H9 (cell line): ENCODE results near the gene VAV3. TPM values are rescaled to one million over a fixed set of nuclear protein-coding genes. Genes with fewer than 3 reads are reported as not detected.

Experiments used
- DNase-seq: peaks from one replicate; pipeline ENCODE4 v3.0.0-alpha.2; 2017
- H2AFZ ChIP-seq: one replicate; pipeline ENCODE4 v1.6.1; 2013; ENCODE audit warnings: mild to moderate bottlenecking, low read length, control low read depth, moderate library complexity
- H2AK5ac ChIP-seq: 2 replicates; pipeline ENCODE4 v1.6.1; 2013; ENCODE audit warnings: low read length, control low read depth, mixed read lengths; ENCODE audit not compliant: insufficient read length
- H2BK120ac ChIP-seq: one replicate; pipeline ENCODE4 v1.6.1; 2013; ENCODE audit warnings: low read depth, mild to moderate bottlenecking, low read length, control low read depth, inconsistent platforms; ENCODE audit not compliant: poor library complexity, severe bottlenecking
- H2BK12ac ChIP-seq: 2 replicates; pipeline ENCODE4 v1.6.1; 2013; ENCODE audit warnings: low read length, control low read depth, mixed read lengths, low read depth; ENCODE audit not compliant: insufficient read length
- H2BK15ac ChIP-seq: 2 replicates; pipeline ENCODE4 v1.6.1; 2013; ENCODE audit warnings: low read depth, low read length, control low read depth
- H2BK20ac ChIP-seq: one replicate; pipeline ENCODE4 v1.6.1; 2013; ENCODE audit warnings: low read depth, mild to moderate bottlenecking, low read length, control low read depth, inconsistent platforms; ENCODE audit not compliant: poor library complexity, severe bottlenecking
- H2BK5ac ChIP-seq: 2 replicates; pipeline ENCODE4 v1.6.1; 2013; ENCODE audit warnings: low read length, control low read depth, mixed read lengths; ENCODE audit not compliant: insufficient read length
- H3K14ac ChIP-seq: 2 replicates; pipeline ENCODE4 v1.6.1; 2013; ENCODE audit warnings: low read length, control low read depth; ENCODE audit not compliant: insufficient read depth
- H3K18ac ChIP-seq: 2 replicates; pipeline ENCODE4 v1.6.1; 2013; ENCODE audit warnings: low read depth, mild to moderate bottlenecking, mixed read lengths, low read length, control low read depth; ENCODE audit not compliant: insufficient read length
- H3K23ac ChIP-seq: 2 replicates; pipeline ENCODE4 v1.6.1; 2013; ENCODE audit warnings: low read length, control low read depth, mixed read lengths, low read depth; ENCODE audit not compliant: insufficient read length
- H3K23me2 ChIP-seq: 2 replicates; pipeline ENCODE4 v1.6.1; 2013; ENCODE audit warnings: low read depth, mild to moderate bottlenecking, mixed read lengths, low read length, control low read depth; ENCODE audit not compliant: insufficient read length, poor library complexity, severe bottlenecking
- H3K27ac ChIP-seq: 2 replicates; pipeline ENCODE4 v1.5.1; 2013; ENCODE audit warnings: low read length, control low read depth, mixed read lengths, low read depth; ENCODE audit not compliant: insufficient read length
- H3K27me3 ChIP-seq: 2 replicates; pipeline ENCODE4 v1.6.1; 2013; ENCODE audit warnings: low read length, control low read depth, inconsistent platforms; ENCODE audit not compliant: insufficient read depth
- H3K4ac ChIP-seq: 2 replicates; pipeline ENCODE4 v1.6.1; 2013; ENCODE audit warnings: low read depth, mild to moderate bottlenecking, control low read depth, inconsistent platforms, low read length, moderate library complexity
- H3K4me1 ChIP-seq: 2 replicates; pipeline ENCODE4 v1.6.1; 2013; ENCODE audit warnings: low read length, control low read depth, inconsistent platforms; ENCODE audit not compliant: insufficient read depth
- H3K4me2 ChIP-seq: 2 replicates; pipeline ENCODE4 v1.6.1; 2013; ENCODE audit warnings: low read length, control low read depth, mixed read lengths; ENCODE audit not compliant: insufficient read length, insufficient read depth
- H3K56ac ChIP-seq: 2 replicates; pipeline ENCODE4 v1.6.1; 2013; ENCODE audit warnings: low read depth, mild to moderate bottlenecking, mixed read lengths, low read length, control low read depth; ENCODE audit not compliant: insufficient read length
- H3K79me1 ChIP-seq: 2 replicates; pipeline ENCODE4 v1.6.1; 2013; ENCODE audit warnings: low read depth, mild to moderate bottlenecking, moderate library complexity, low read length, control low read depth, inconsistent platforms; ENCODE audit not compliant: insufficient read depth, poor library complexity, severe bottlenecking
- H3K79me2 ChIP-seq: 2 replicates; pipeline ENCODE4 v1.6.1; 2013; ENCODE audit warnings: low read length, control low read depth, inconsistent platforms; ENCODE audit not compliant: insufficient read depth
- H3K9ac ChIP-seq: 2 replicates; pipeline ENCODE4 v1.6.1; 2013; ENCODE audit warnings: low read length, control low read depth, mixed read lengths; ENCODE audit not compliant: insufficient read length; ENCODE audit errors: extremely low read depth
- H3K9me3 ChIP-seq: one replicate; pipeline ENCODE4 v1.6.1; 2013; ENCODE audit warnings: low read depth, low read length, inconsistent platforms; ENCODE audit not compliant: control insufficient read depth
- H3T11ph ChIP-seq: one replicate; pipeline ENCODE4 v1.6.1; 2013; ENCODE audit warnings: mild to moderate bottlenecking, low read length, control low read depth, inconsistent platforms
- H4K20me1 ChIP-seq: one replicate; pipeline ENCODE4 v1.6.1; 2013; ENCODE audit not compliant: control insufficient read depth, insufficient read length, insufficient read depth
- H4K5ac ChIP-seq: 2 replicates; pipeline ENCODE4 v1.6.1; 2013; ENCODE audit warnings: low read depth, mild to moderate bottlenecking, mixed read lengths, low read length, control low read depth; ENCODE audit not compliant: insufficient read length
- H4K8ac ChIP-seq: replicated peaks from 2 replicates; pipeline ENCODE4 v1.6.1; 2013; ENCODE audit warnings: low read length, control low read depth, mixed read lengths, low read depth; ENCODE audit not compliant: insufficient read length
- H4K91ac ChIP-seq: 2 replicates; pipeline ENCODE4 v1.6.1; 2013; ENCODE audit warnings: low read depth, mild to moderate bottlenecking, moderate library complexity, mixed read lengths, low read length, control low read depth; ENCODE audit not compliant: insufficient read length
- H3K27ac Mint-ChIP-seq, 3 experiments: 2 replicates in 2 of 3; 3 replicates in 1 of 3; pipeline ENCODE4 v1.8.0; 2020 to 2021; ENCODE audit warnings: mixed read lengths in 3 of 3, mild to moderate bottlenecking in 1 of 3, moderate library complexity in 1 of 3
- H3K27me3 Mint-ChIP-seq: 2 replicates; pipeline ENCODE4 v1.8.0; 2021; ENCODE audit warnings: low read depth, mild to moderate bottlenecking, moderate library complexity, mixed read lengths
- H3K36me3 Mint-ChIP-seq, 3 experiments: 2 replicates in 2 of 3; 3 replicates in 1 of 3; pipeline ENCODE4 v1.8.0; 2020 to 2021; ENCODE audit warnings: low read depth in 3 of 3, mixed read lengths in 3 of 3; ENCODE audit not compliant: insufficient read depth in 1 of 3
- H3K4me1 Mint-ChIP-seq, 2 experiments: 2 replicates each; pipeline ENCODE4 v1.8.0; 2020; ENCODE audit warnings: mixed read lengths in 2 of 2
- H3K4me3 Mint-ChIP-seq, 2 experiments: 2 replicates in 1 of 2; 3 replicates in 1 of 2; pipeline ENCODE4 v1.8.0; 2020 to 2021; ENCODE audit warnings: mild to moderate bottlenecking in 2 of 2, mixed read lengths in 2 of 2, moderate library complexity in 1 of 2
- H3K9me3 Mint-ChIP-seq, 2 experiments: 2 replicates in 1 of 2; 3 replicates in 1 of 2; pipeline ENCODE4 v1.8.0; 2020; ENCODE audit warnings: mild to moderate bottlenecking in 2 of 2, mixed read lengths in 2 of 2, moderate library complexity in 1 of 2
- WGBS: extraction: QIAGEN DNeasy Blood & Tissue Kit; methylation state at CpG from one replicate; pipeline ENCODE4 v1.1.7; 2013; ENCODE audit warnings: missing lambda C conversion rate, low lambda C conversion rate, mixed read lengths; ENCODE audit not compliant: insufficient read length; ENCODE audit errors: extremely low coverage; 5-methylcytosine and 5-hydroxymethylcytosine counted together
- total RNA-seq: library from RNA; stranded (reverse); gene quantifications from 2 replicates; pipeline ENCODE4 v1.2.1, GENCODE V29; 2021
- TF ChIP-seq, protein P1 (sequence below): fragments of 200-600 bp; sonication (generic); conservative IDR thresholded peaks from 3 replicates; pipeline ENCODE4 v1.8.0; 2021; ENCODE audit warnings: antibody characterized with exemption, mild to moderate bottlenecking

Gene VAV3
- total RNA-seq, 1 experiment from 2014 or later: 5.1 TPM

DNA sequence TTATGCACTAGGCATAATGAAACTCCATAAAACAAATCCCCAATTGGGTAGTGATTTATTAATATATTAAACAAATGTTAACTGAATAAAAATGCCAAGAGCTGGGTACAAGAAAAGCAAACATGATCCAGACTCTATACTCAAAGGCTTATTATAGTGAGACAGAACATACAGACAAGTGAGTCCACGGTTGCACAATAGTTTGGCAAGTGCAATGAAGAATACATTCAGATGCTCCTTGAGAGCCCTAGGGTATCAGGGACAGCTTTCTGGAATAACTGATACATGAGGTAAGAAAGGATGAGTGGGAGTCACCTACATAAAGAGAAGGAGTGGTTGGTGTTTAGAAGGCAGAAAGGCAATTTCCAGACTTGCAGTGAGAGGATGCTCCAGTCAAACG, 85.1 kb downstream of the VAV3 start:
- H2AFZ ChIP-seq: no peak overlapping the region
- no peak overlapping the region for H2BK120ac ChIP-seq
- H3K79me2 ChIP-seq: no peaks in the 10 kb centered on the region
- H2BK20ac ChIP-seq: no peak overlapping the region
- Mint-ChIP-seq H3K27me3 (no peaks in the 10 kb centered on the region), H3K4me3 (no peak overlapping the region), H3K36me3 (no peaks in the 10 kb centered on the region), H3K9me3 (no peaks in the 10 kb centered on the region), H3K4me1 (peaks cover 23 to 25% of the 10 kb centered on the region in 2 experiments), H3K27ac (no peak overlapping the region; a peak in 1 of 7 replicates)
- H4K5ac ChIP-seq: no peak overlapping the region
- H3K27me3 ChIP-seq: no peaks in the 10 kb centered on the region
- H3K23me2 ChIP-seq: no peaks in the 10 kb centered on the region
- no peak overlapping the region for H3K9ac ChIP-seq
- H3K79me1 ChIP-seq: no peaks in the 10 kb centered on the region
- H4K8ac ChIP-seq: no peak overlapping the region
- H4K91ac ChIP-seq: no peak overlapping the region
- no peak overlapping the region for H3T11ph ChIP-seq
- no peak overlapping the region for H3K4ac ChIP-seq
- H3K18ac ChIP-seq: no peak overlapping the region
- H3K23ac ChIP-seq: no peak overlapping the region
- H2BK5ac ChIP-seq: no peak overlapping the region
- TF ChIP-seq, protein P1, sequence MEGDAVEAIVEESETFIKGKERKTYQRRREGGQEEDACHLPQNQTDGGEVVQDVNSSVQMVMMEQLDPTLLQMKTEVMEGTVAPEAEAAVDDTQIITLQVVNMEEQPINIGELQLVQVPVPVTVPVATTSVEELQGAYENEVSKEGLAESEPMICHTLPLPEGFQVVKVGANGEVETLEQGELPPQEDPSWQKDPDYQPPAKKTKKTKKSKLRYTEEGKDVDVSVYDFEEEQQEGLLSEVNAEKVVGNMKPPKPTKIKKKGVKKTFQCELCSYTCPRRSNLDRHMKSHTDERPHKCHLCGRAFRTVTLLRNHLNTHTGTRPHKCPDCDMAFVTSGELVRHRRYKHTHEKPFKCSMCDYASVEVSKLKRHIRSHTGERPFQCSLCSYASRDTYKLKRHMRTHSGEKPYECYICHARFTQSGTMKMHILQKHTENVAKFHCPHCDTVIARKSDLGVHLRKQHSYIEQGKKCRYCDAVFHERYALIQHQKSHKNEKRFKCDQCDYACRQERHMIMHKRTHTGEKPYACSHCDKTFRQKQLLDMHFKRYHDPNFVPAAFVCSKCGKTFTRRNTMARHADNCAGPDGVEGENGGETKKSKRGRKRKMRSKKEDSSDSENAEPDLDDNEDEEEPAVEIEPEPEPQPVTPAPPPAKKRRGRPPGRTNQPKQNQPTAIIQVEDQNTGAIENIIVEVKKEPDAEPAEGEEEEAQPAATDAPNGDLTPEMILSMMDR: no peak
- H2BK15ac ChIP-seq: no peak overlapping the region
- H3K27ac ChIP-seq: no peak overlapping the region
- H2AK5ac ChIP-seq: no peak overlapping the region
- DNase-seq: no peak
- H2BK12ac ChIP-seq: no peak overlapping the region
- no peaks in the 10 kb centered on the region for H3K4me1 ChIP-seq
- no peak overlapping the region for H3K4me2 ChIP-seq
- WGBS: no CpG with 5 or more reads among the region's 2 CpGs
- no peaks in the 10 kb centered on the region for H4K20me1 ChIP-seq
- H3K56ac ChIP-seq: no peak overlapping the region
- no peaks in the 10 kb centered on the region for H3K9me3 ChIP-seq
- no peak overlapping the region for H3K14ac ChIP-seq
